ENCODE results near the gene FMO3. TPM values are rescaled to one million over a fixed set of nuclear protein-coding genes. Genes with fewer than 3 reads are reported as not detected.

Gene FMO3
- total RNA-seq, 5 donors from 2014 or later (not counting 1 experiment from before 2014, with no cell fraction given), result 0.20 TPM; not detected in 4

DNA sequence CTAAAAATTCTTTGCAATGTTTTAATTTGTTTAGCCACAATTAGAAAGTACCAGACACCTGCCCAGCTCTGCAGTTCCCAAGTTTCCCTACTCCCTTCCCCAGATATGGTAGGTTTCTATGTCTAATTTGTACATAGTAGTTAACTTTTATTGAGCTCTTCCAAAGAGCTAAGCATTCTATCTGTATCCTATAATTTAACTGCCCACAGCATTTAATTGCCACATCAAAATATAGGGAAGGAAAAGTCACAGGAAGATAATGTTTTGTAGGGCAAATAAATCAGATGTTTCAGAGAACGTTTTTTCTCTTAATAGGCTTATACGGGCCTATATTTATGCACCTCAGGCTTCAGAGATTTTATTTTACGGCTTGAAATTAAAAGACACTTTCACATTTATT, 15.7 kb upstream of the FMO3 start:
- no peak overlapping the region for H3K27ac Mint-ChIP-seq
- H3K36me3 ChIP-seq (ENCODE audit: control insufficient read depth in 2 of 2, extremely low read depth in 1 of 2, insufficient read depth in 1 of 2, low read length in 1 of 2), result no peaks in the 10 kb centered on the region
- H3K4me1 ChIP-seq (ENCODE audit: control insufficient read depth in 1 of 2, extremely low read depth in 1 of 2, insufficient read depth in 2 of 2, low read length in 2 of 2), result no peaks in the 10 kb centered on the region
- ChIA-PET CTCF (no interaction called here), POLR2A (no interaction called here)
- H3K9me3 ChIP-seq, result no peaks in the 10 kb centered on the region
- no peaks in the 10 kb centered on the region for H3K9me3 Mint-ChIP-seq
- WGBS (ENCODE audit: insufficient coverage), result no CpG with 5 or more reads among the region's 3 CpGs
- H3K4me3 ChIP-seq (ENCODE audit: control insufficient read depth in 1 of 2, extremely low read depth in 1 of 2, low read length in 1 of 2), result no peak overlapping the region
- no peak for DNase-seq
- no peak overlapping the region for H3K27ac ChIP-seq (ENCODE audit: low read length)
- no peak for ATAC-seq (replicated peaks in 1 of 4)
- peaks cover 1 to 3% of the 10 kb centered on the region in 2 donors for H3K27me3 Mint-ChIP-seq
- no peaks in the 10 kb centered on the region for H3K4me1 Mint-ChIP-seq
- H3K27me3 ChIP-seq (replicated peaks in 1 of 2; ENCODE audit: control insufficient read depth in 2 of 2, extremely low read depth in 1 of 2, insufficient read depth in 2 of 2, low read length in 1 of 2), result no peaks in the 10 kb centered on the region
- H3K36me3 Mint-ChIP-seq, result no peaks in the 10 kb centered on the region
- H3K4me3 Mint-ChIP-seq, result no peak overlapping the region

DNA sequence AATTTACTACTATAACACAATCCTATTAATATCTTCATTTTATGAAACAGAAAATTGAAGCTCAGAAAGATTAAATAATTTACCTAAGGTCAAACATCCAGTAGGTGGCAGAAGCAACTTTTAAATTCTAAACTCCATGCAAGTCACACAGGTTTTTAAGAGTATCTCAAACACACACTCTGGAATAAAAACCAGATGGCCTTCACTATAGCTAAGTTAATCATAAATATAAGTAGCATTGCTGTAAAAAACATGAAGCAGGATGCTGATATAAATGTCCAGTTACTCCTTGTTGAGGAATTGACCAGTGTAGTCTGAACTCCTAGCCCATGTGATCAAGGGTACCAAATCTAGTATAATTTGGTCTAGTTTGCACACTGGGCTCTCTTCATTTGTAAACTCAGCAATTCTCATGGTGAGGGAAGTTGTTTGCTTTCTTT, 9.4 kb upstream of the FMO3 start:
- no peak for ATAC-seq (replicated peaks in 1 of 4)
- CTCF ChIA-PET, result interaction anchor here in 1 of 2 donors (0.7 to 1.2 kb wide), 3 partner anchors 10 to 232 kb away, joined by 3 to 6 read pairs (median 3); partner anchors contain the start of genes FMO3 and FMO4
- H3K4me1 ChIP-seq (ENCODE audit: control insufficient read depth in 1 of 2, extremely low read depth in 1 of 2, insufficient read depth in 2 of 2, low read length in 2 of 2), result no peaks in the 10 kb centered on the region
- no peak for DNase-seq
- H3K36me3 ChIP-seq (ENCODE audit: control insufficient read depth in 2 of 2, extremely low read depth in 1 of 2, insufficient read depth in 1 of 2, low read length in 1 of 2), result no peaks in the 10 kb centered on the region
- H3K9me3 Mint-ChIP-seq, result no peaks in the 10 kb centered on the region
- POLR2A ChIA-PET, result no interaction called here
- peaks cover 0 to 11% of the 10 kb centered on the region in 2 donors for H3K27me3 Mint-ChIP-seq
- no peaks in the 10 kb centered on the region for H3K27me3 ChIP-seq (replicated peaks in 1 of 2; ENCODE audit: control insufficient read depth in 2 of 2, extremely low read depth in 1 of 2, insufficient read depth in 2 of 2, low read length in 1 of 2)
- H3K4me1 Mint-ChIP-seq, result no peaks in the 10 kb centered on the region
- no peaks in the 10 kb centered on the region for H3K9me3 ChIP-seq
- H3K4me3 ChIP-seq (ENCODE audit: control insufficient read depth in 1 of 2, extremely low read depth in 1 of 2, low read length in 1 of 2), result no peak overlapping the region
- no peak overlapping the region for H3K27ac Mint-ChIP-seq
- no peaks in the 10 kb centered on the region for H3K36me3 Mint-ChIP-seq
- H3K27ac ChIP-seq (ENCODE audit: low read length), result no peak overlapping the region
- no peak overlapping the region for H3K4me3 Mint-ChIP-seq

DNA sequence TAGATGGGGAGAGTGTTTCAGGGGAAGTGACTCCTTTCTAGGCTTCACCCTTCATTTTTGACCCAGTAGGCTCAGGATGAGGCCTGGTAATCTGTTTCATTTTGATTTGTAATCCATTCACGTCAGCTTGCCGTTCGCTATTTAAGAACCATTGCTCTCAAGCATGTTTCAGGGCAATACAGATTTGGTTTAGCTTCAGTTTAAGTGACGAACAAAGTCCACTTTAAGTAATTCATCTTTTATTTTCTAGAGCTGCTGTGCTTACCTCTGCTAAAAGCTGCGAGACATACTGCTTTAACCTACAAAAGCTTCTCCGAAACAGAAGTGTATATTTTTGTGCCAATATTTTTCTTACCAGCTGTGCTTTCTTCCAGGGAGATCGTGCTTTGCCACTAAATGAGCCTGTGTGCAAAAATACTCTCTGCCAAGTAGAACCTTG, 8.9 kb upstream of the FMO3 start:
- Histone ChIP-seq H3K4me1 (ENCODE audit: control insufficient read depth in 1 of 2, extremely low read depth in 1 of 2, insufficient read depth in 2 of 2, low read length in 2 of 2) (no peaks in the 10 kb centered on the region), H3K27ac (ENCODE audit: low read length) (no peak overlapping the region), H3K4me3 (ENCODE audit: control insufficient read depth in 1 of 2, extremely low read depth in 1 of 2, low read length in 1 of 2) (no peak overlapping the region), H3K9me3 (no peaks in the 10 kb centered on the region), H3K36me3 (ENCODE audit: control insufficient read depth in 2 of 2, extremely low read depth in 1 of 2, insufficient read depth in 1 of 2, low read length in 1 of 2) (no peaks in the 10 kb centered on the region), H3K27me3 (replicated peaks in 1 of 2; ENCODE audit: control insufficient read depth in 2 of 2, extremely low read depth in 1 of 2, insufficient read depth in 2 of 2, low read length in 1 of 2) (no peaks in the 10 kb centered on the region)
- no peaks in the 10 kb centered on the region for H3K36me3 Mint-ChIP-seq
- ChIA-PET CTCF (interaction anchor here in 1 of 2 donors (0.9 to 1.2 kb wide), 2 partner anchors 9 to 232 kb away, joined by 3 to 6 read pairs; partner anchors contain the start of genes FMO3 and FMO4), POLR2A (no interaction called here)
- no peaks in the 10 kb centered on the region for H3K9me3 Mint-ChIP-seq
- peaks cover 2 to 11% of the 10 kb centered on the region in 2 donors for H3K27me3 Mint-ChIP-seq
- no peaks in the 10 kb centered on the region for H3K4me1 Mint-ChIP-seq
- H3K4me3 Mint-ChIP-seq, result no peak overlapping the region
- H3K27ac Mint-ChIP-seq, result no peak overlapping the region
- WGBS (ENCODE audit: insufficient coverage), result 83% methylated on average over 5 of the region's 7 CpGs
- DNase-seq (no peak), ATAC-seq (replicated peaks in 1 of 4) (no peak)

DNA sequence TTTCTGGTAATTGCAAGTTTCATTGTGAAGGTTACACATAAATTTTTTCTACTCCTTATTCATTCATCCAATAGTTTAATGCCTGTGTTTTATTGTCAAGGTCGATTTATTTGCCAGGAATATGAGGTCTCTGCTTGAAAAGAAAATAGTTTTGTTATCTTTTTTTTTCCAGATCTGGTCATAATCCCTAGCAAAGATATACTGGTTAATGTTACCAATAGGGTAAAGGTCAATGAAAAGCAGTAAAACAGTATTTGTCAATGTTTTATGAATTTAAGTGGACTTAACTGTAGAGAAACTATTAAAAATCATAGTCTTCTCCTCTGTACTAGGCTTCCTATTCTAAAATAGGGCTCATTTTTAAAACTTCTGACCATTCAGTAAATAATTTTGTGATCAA, 8.1 kb upstream of the FMO3 start:
- no peak overlapping the region for H3K27ac Mint-ChIP-seq

DNA sequence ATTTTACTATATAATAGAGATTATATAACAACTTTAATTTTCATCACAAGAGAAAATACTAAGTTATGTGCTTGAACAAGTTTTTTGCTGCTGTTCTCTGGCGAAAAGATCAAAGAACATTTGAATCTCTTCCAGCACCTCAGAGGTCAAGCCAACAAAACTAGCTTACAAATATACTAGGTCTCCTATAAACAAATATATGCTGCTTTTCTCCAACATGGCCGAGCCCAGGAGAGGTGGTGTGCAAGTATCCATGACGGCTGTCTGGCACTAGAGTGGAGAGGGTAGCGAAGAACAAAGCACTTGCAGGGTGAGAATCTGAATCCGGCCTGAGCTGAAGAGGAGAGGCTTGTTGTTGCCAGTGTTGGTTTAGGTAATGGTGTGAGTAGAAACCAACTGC, 7.5 kb upstream of the FMO3 start:
- no peaks in the 10 kb centered on the region for H3K9me3 Mint-ChIP-seq
- WGBS (ENCODE audit: insufficient coverage), result 72% methylated on average over 4 of the region's 5 CpGs
- POLR2A ChIA-PET, result no interaction called here

More for the DNA sequence above, 8.1 kb upstream of the FMO3 start:
- no peaks in the 10 kb centered on the region for H3K4me1 ChIP-seq (ENCODE audit: control insufficient read depth in 1 of 2, extremely low read depth in 1 of 2, insufficient read depth in 2 of 2, low read length in 2 of 2)
- Mint-ChIP-seq H3K4me1 (no peaks in the 10 kb centered on the region), H3K27me3 (peaks cover 2 to 11% of the 10 kb centered on the region in 2 donors), H3K9me3 (no peaks in the 10 kb centered on the region), H3K36me3 (no peaks in the 10 kb centered on the region), H3K4me3 (no peak overlapping the region)
- H3K27ac ChIP-seq (ENCODE audit: low read length), result no peak overlapping the region
- H3K36me3 ChIP-seq (ENCODE audit: control insufficient read depth in 2 of 2, extremely low read depth in 1 of 2, insufficient read depth in 1 of 2, low read length in 1 of 2), result no peaks in the 10 kb centered on the region
- H3K4me3 ChIP-seq (ENCODE audit: control insufficient read depth in 1 of 2, extremely low read depth in 1 of 2, low read length in 1 of 2), result no peak overlapping the region
- CTCF ChIA-PET, result no interaction called here
- no peak for ATAC-seq (replicated peaks in 1 of 4)
- POLR2A ChIA-PET, result no interaction called here
- no peaks in the 10 kb centered on the region for H3K27me3 ChIP-seq (replicated peaks in 1 of 2; ENCODE audit: control insufficient read depth in 2 of 2, extremely low read depth in 1 of 2, insufficient read depth in 2 of 2, low read length in 1 of 2)
- no peak for DNase-seq
- WGBS (ENCODE audit: insufficient coverage), result no CpG with 5 or more reads among the region's 1 CpG
- no peaks in the 10 kb centered on the region for H3K9me3 ChIP-seq

DNA sequence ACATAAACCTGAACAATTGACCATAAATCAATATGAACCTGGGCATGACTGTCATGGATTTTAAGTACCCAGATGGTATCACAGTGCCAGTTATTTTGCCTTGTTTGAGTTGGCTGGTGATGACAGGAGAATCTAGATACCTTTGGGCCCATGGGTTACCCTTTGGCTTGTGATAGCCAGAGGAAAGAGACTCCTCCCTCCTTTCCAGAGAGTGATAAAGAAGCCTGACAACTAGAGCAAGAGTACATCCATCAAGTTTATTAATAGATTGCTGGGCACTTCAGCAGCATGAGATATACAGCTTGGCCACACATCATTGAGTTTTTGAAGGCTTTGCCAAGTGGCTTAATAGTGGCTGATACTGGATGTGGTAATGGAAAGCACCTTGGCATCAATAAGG, 6.6 kb upstream of the FMO3 start:
- DNase-seq (no peak), ATAC-seq (replicated peaks in 1 of 4) (no peak)
- Histone ChIP-seq H3K36me3 (ENCODE audit: control insufficient read depth in 2 of 2, extremely low read depth in 1 of 2, insufficient read depth in 1 of 2, low read length in 1 of 2) (no peaks in the 10 kb centered on the region), H3K27ac (ENCODE audit: low read length) (no peak overlapping the region), H3K27me3 (replicated peaks in 1 of 2; ENCODE audit: control insufficient read depth in 2 of 2, extremely low read depth in 1 of 2, insufficient read depth in 2 of 2, low read length in 1 of 2) (no peaks in the 10 kb centered on the region), H3K4me3 (ENCODE audit: control insufficient read depth in 1 of 2, extremely low read depth in 1 of 2, low read length in 1 of 2) (no peak overlapping the region), H3K4me1 (ENCODE audit: control insufficient read depth in 1 of 2, extremely low read depth in 1 of 2, insufficient read depth in 2 of 2, low read length in 2 of 2) (no peaks in the 10 kb centered on the region), H3K9me3 (no peaks in the 10 kb centered on the region)
- Mint-ChIP-seq H3K9me3 (no peaks in the 10 kb centered on the region), H3K27ac (no peak overlapping the region), H3K4me3 (no peak overlapping the region), H3K4me1 (no peaks in the 10 kb centered on the region), H3K27me3 (peaks cover 2 to 11% of the 10 kb centered on the region in 2 donors), H3K36me3 (no peaks in the 10 kb centered on the region)
- ChIA-PET POLR2A (no interaction called here), CTCF (no interaction called here)

More for the DNA sequence above, 7.5 kb upstream of the FMO3 start:
- no peaks in the 10 kb centered on the region for H3K36me3 Mint-ChIP-seq
- Histone ChIP-seq H3K27me3 (replicated peaks in 1 of 2; ENCODE audit: control insufficient read depth in 2 of 2, extremely low read depth in 1 of 2, insufficient read depth in 2 of 2, low read length in 1 of 2) (no peaks in the 10 kb centered on the region), H3K9me3 (no peaks in the 10 kb centered on the region), H3K27ac (ENCODE audit: low read length) (no peak overlapping the region), H3K4me1 (ENCODE audit: control insufficient read depth in 1 of 2, extremely low read depth in 1 of 2, insufficient read depth in 2 of 2, low read length in 2 of 2) (no peaks in the 10 kb centered on the region), H3K4me3 (ENCODE audit: control insufficient read depth in 1 of 2, extremely low read depth in 1 of 2, low read length in 1 of 2) (no peak overlapping the region), H3K36me3 (ENCODE audit: control insufficient read depth in 2 of 2, extremely low read depth in 1 of 2, insufficient read depth in 1 of 2, low read length in 1 of 2) (no peaks in the 10 kb centered on the region)
- DNase-seq (no peak), ATAC-seq (replicated peaks in 1 of 4) (no peak)
- CTCF ChIA-PET, result interaction anchor here in 1 of 2 donors (0.6 kb wide), 1 partner anchor 164 kb away, joined by 3 read pairs; no protein-coding TSS in a partner anchor
- H3K4me3 Mint-ChIP-seq, result no peak overlapping the region
- H3K27me3 Mint-ChIP-seq, result peaks cover 2 to 11% of the 10 kb centered on the region in 2 donors
- no peaks in the 10 kb centered on the region for H3K4me1 Mint-ChIP-seq
- H3K27ac Mint-ChIP-seq, result no peak overlapping the region

DNA sequence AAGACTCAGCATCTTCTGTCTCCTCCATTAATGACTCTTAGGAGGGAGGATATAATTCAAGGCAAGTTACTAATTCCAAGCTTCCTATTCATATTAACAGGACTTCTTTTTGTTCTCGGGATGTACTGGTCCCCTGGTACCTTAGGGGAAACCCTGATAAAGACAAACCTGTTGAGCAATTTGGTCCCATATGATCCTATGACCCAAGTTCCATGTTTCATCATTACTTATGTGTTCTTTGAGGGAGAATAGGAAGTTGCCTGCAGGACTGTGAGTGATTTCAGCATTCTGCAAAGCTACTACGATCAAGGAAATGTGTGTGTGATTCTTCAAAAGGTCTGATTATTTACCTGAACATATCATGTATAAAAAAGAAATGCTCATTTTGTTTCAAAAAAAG, 5.8 kb upstream of the FMO3 start:
- DNase-seq (no peak), ATAC-seq (replicated peaks in 1 of 4) (no peak)
- Mint-ChIP-seq H3K4me3 (no peak overlapping the region), H3K36me3 (no peaks in the 10 kb centered on the region), H3K27me3 (peaks cover 2 to 11% of the 10 kb centered on the region in 2 donors), H3K27ac (no peak overlapping the region), H3K4me1 (no peaks in the 10 kb centered on the region), H3K9me3 (no peaks in the 10 kb centered on the region)
- ChIA-PET POLR2A (no interaction called here), CTCF (no interaction called here)
- Histone ChIP-seq H3K36me3 (ENCODE audit: control insufficient read depth in 2 of 2, extremely low read depth in 1 of 2, insufficient read depth in 1 of 2, low read length in 1 of 2) (no peaks in the 10 kb centered on the region), H3K27me3 (replicated peaks in 1 of 2; ENCODE audit: control insufficient read depth in 2 of 2, extremely low read depth in 1 of 2, insufficient read depth in 2 of 2, low read length in 1 of 2) (no peaks in the 10 kb centered on the region), H3K9me3 (no peaks in the 10 kb centered on the region), H3K4me3 (ENCODE audit: control insufficient read depth in 1 of 2, extremely low read depth in 1 of 2, low read length in 1 of 2) (no peak overlapping the region), H3K27ac (ENCODE audit: low read length) (no peak overlapping the region), H3K4me1 (ENCODE audit: control insufficient read depth in 1 of 2, extremely low read depth in 1 of 2, insufficient read depth in 2 of 2, low read length in 2 of 2) (no peaks in the 10 kb centered on the region)
- no CpG with 5 or more reads among the region's 2 CpGs for WGBS (ENCODE audit: insufficient coverage)

All from T-cell (primary cell).